ENCODE data around the gene TMTC2. TPM values are rescaled to one million over a fixed set of nuclear protein-coding genes. Genes with fewer than 3 reads are reported as not detected.
A peak's percentile ranks its signal among the peaks of the same experiment; 100 is the strongest.

TMTC2 gene
- total and polyA plus RNA-seq, 2 donors = 18.1 to 95.3 TPM

DNA sequence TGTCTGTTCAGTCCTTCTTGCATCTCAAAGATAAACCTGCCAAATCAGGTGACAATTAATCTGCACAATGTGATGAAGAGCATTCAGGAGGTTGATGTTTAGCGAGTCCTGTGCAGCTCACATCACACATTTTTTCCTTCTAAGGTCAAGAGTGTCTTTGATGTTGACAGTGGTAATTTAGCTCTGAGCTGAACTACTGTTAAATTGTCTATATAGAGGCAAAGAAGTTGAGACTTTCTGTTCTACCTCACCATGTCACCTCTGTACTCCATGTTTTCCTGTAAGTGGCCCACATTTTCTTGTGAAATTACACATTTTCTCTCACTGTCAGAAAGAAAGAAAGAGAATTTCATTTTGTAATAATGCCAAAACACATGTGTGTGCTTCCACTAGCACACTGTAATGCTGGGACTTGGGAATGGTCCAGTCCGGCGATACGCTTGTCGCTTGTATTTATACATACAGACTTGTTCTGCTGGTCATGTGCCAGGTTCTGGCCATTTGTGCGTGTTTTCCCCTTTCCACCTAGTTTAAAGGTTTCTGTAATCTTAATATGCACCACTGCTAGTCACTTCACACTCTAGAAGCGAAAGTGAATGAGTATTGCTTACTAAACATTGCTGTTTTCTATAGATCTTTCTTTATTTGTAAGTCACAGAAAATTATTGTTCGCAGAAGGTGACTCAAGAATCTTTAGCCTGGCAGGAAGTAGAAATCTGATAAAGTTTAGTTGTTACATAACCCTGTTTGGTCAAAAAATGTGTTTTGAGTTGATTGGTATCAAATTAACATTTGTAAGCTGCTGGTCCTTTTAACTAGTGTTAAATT lies 328.9 kb downstream of the TMTC2 start:
- Histone ChIP-seq H3K4me1 (ENCODE audit: insufficient read depth) (no peaks in the 10 kb centered on the region), H3K4me3 (ENCODE audit: low read depth, low read length) (peak overlapping the region; percentile 48), H3K36me3 (ENCODE audit: insufficient read depth) (no peaks in the 10 kb centered on the region), H3K27ac (ENCODE audit: low read depth) (peak overlapping the region; percentile 73)
- WGBS = 25% methylated on average over 8 of the region's 8 CpGs
- DNase-seq (ENCODE audit: extremely low spot score) = no peak

GRCh38 chr12:83016218-83016835 lies 329.6 kb downstream of the TMTC2 start:
- no peak for DNase-seq (ENCODE audit: extremely low spot score)
- WGBS = 23% methylated on average over 1 of the region's 1 CpG
- peak overlapping the region; percentile 50 for H3K27ac ChIP-seq (ENCODE audit: low read depth)

DNA sequence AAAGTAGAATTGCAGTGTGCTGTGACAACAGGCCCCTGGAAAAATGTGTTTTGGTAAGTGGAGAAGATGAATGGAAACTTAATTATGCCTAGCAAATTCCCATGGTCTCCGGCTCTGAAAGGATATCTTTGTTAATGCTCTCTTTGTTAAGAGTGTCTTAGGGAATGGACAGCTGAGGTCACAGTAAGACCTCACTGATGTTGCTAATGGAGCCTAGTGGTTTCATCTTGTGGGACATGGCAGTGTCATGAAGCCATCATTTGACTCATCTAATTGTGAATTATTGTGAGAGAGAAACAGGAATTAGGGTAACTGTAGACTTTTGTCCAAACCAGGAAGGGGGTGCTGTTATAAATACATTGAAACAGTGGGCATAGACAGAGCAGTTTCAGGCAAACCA lies 330.3 kb downstream of the TMTC2 start:
- no peak overlapping the region for H3K4me3 ChIP-seq (ENCODE audit: low read depth, low read length)
- H3K4me1 ChIP-seq (ENCODE audit: insufficient read depth) = no peaks in the 10 kb centered on the region
- peak overlapping the region; percentile 66 for H3K27ac ChIP-seq (ENCODE audit: low read depth)
- H3K36me3 ChIP-seq (ENCODE audit: insufficient read depth) = no peaks in the 10 kb centered on the region
- 1% methylated on average over 1 of the region's 1 CpG for WGBS
- no peak for DNase-seq (ENCODE audit: extremely low spot score)

More at GRCh38 chr12:83016218-83016835, 329.6 kb downstream of the TMTC2 start:
- Histone ChIP-seq H3K4me1 (ENCODE audit: insufficient read depth) (no peaks in the 10 kb centered on the region), H3K36me3 (ENCODE audit: insufficient read depth) (no peaks in the 10 kb centered on the region), H3K4me3 (ENCODE audit: low read depth, low read length) (no peak overlapping the region)

GRCh38 chr12:83018088-83018487 lies 331.4 kb downstream of the TMTC2 start:
- DNase-seq (ENCODE audit: extremely low spot score) = no peak
- no peak overlapping the region for H3K4me3 ChIP-seq (ENCODE audit: low read depth, low read length)
- 42% methylated on average over 4 of the region's 4 CpGs for WGBS
- no peaks in the 10 kb centered on the region for H3K4me1 ChIP-seq (ENCODE audit: insufficient read depth)
- no peaks in the 10 kb centered on the region for H3K36me3 ChIP-seq (ENCODE audit: insufficient read depth)
- no peak overlapping the region for H3K27ac ChIP-seq (ENCODE audit: low read depth)

DNA sequence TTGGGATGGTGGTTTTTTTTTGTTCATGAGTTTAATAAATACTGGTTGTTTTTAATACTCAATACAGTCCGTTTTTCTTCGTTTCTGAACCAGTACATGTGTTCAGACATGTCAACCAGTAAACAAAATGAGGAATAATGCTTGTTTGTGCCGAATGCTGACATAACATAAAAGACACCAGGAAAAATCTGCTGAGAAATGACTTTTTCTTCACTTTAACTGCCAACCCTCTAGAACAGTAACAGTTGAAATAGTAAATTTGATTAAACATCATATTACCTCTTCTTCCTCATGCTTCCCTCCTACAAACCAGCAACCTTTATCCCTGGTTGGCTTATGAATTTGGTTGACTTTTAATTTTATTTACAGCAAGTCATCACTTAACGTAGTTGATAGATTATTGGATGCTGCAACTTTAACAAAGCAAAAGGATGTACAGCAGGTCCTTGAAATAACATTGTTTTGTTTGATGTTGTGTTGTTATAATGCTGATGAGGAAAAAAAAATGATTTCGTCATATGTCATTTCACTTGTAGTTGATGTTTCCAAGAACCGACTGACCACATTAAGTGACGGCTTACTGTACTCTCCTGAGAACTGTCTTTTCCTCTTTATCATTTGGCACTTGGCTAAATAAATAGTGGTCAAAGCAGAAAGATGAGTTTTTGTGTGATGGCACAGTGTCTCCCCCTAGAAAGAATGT lies 340.5 kb downstream of the TMTC2 start:
- Histone ChIP-seq H3K4me3 (ENCODE audit: low read depth, low read length) (no peak overlapping the region), H3K4me1 (ENCODE audit: insufficient read depth) (no peaks in the 10 kb centered on the region), H3K36me3 (ENCODE audit: insufficient read depth) (no peaks in the 10 kb centered on the region), H3K27ac (ENCODE audit: low read depth) (no peak overlapping the region)
- DNase-seq (ENCODE audit: extremely low spot score) = no peak
- WGBS = 75% methylated on average over 7 of the region's 7 CpGs

- Histone ChIP-seq H3K27ac (ENCODE audit: low read depth) (no peak overlapping the region), H3K36me3 (ENCODE audit: insufficient read depth) (no peaks in the 10 kb centered on the region), H3K4me3 (ENCODE audit: low read depth, low read length) (no peak overlapping the region), H3K4me1 (ENCODE audit: insufficient read depth) (no peaks in the 10 kb centered on the region)
- 31% methylated on average over 2 of the region's 2 CpGs for WGBS
- no peak for DNase-seq (ENCODE audit: extremely low spot score)
Measured at GRCh38 chr12:83031196-83031595, 344.5 kb downstream of the TMTC2 start.

GRCh38 chr12:83036847-83037246 lies 350.1 kb downstream of the TMTC2 start:
- Histone ChIP-seq H3K4me1 (ENCODE audit: insufficient read depth) (peaks cover 2% of the 10 kb centered on the region), H3K4me3 (ENCODE audit: low read depth, low read length) (no peak overlapping the region), H3K36me3 (ENCODE audit: insufficient read depth) (no peaks in the 10 kb centered on the region), H3K27ac (ENCODE audit: low read depth) (no peak overlapping the region)
- WGBS = 84% methylated on average over 1 of the region's 1 CpG
- no peak for DNase-seq (ENCODE audit: extremely low spot score)

DNA sequence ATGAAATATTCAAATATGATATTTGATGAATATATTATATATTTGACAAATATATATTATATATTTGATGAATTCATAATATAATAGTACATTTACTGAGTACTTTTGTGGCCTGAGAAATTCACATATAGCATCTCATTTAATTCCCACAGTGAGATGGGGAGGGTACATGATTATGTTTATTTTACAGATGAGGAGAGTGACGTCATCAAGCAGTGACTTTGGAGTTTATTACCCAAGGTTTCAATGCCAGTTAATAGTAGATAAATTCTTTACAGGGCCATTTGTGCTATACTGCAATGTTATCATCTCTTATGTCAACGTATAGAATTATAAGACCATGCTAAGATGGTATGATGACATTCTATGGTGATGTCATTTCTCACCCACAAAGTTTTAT lies 352.7 kb downstream of the TMTC2 start:
- no peak for DNase-seq (ENCODE audit: extremely low spot score)
- H3K4me3 ChIP-seq (ENCODE audit: low read depth, low read length) = no peak overlapping the region
- WGBS = 72% methylated on average over 2 of the region's 2 CpGs
- H3K27ac ChIP-seq (ENCODE audit: low read depth) = no peak overlapping the region
- H3K36me3 ChIP-seq (ENCODE audit: insufficient read depth) = no peaks in the 10 kb centered on the region
- peaks cover 2% of the 10 kb centered on the region for H3K4me1 ChIP-seq (ENCODE audit: insufficient read depth)

GRCh38 chr12:83040339-83040738 lies 353.6 kb downstream of the TMTC2 start:
- no peak for DNase-seq (ENCODE audit: extremely low spot score)
- no peak overlapping the region for H3K27ac ChIP-seq (ENCODE audit: low read depth)
- no peak overlapping the region for H3K4me3 ChIP-seq (ENCODE audit: low read depth, low read length)
- 84% methylated on average over 4 of the region's 4 CpGs for WGBS
- no peaks in the 10 kb centered on the region for H3K36me3 ChIP-seq (ENCODE audit: insufficient read depth)
- H3K4me1 ChIP-seq (ENCODE audit: insufficient read depth) = peaks cover 2% of the 10 kb centered on the region

GRCh38 chr12:83040991-83041390 lies 354.3 kb downstream of the TMTC2 start:
- Histone ChIP-seq H3K36me3 (ENCODE audit: insufficient read depth) (no peaks in the 10 kb centered on the region), H3K4me1 (ENCODE audit: insufficient read depth) (peaks cover 2% of the 10 kb centered on the region), H3K4me3 (ENCODE audit: low read depth, low read length) (no peak overlapping the region), H3K27ac (ENCODE audit: low read depth) (no peak overlapping the region)
- WGBS = 97% methylated on average over 2 of the region's 2 CpGs
- no peak for DNase-seq (ENCODE audit: extremely low spot score)

DNA sequence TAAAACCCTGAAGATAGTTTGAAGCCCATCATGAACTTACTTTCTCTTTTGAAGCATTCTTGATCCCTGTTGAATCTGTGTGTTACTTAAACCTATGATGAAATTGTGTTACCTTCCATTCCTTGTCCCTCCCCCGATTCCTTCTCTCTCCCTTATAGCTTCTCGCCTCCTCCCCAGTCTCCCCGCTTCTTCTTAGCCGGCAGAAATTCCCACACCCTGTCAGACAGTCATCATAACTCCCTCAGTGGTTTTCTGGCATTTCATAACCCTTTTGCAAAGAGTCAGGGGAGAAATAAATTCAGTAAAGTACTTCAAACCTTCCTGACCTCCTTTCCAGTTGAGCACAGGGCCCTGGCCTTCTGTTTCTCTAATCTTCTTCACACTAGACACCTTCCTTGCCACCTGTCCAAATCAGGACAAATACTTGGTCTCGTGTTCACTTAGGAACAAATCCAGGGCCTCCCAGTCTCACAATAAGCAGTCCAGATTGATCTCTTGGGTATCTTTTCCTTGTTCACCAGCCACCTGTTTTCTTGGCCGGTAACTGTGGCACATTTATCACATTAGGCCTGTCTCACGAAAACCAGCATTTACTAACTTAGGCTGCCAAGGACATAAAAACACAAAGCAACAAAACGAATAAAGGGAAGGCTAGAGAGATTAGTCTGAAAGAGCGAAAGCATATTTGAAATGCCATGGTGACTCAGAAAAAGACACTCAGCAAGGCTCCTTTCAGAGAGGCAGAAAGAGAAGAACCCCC lies 355.9 kb downstream of the TMTC2 start:
- DNase-seq (ENCODE audit: extremely low spot score) = no peak
- Histone ChIP-seq H3K36me3 (ENCODE audit: insufficient read depth) (no peaks in the 10 kb centered on the region), H3K4me3 (ENCODE audit: low read depth, low read length) (no peak overlapping the region), H3K4me1 (ENCODE audit: insufficient read depth) (peaks cover 2% of the 10 kb centered on the region), H3K27ac (ENCODE audit: low read depth) (no peak overlapping the region)
- WGBS = 43% methylated on average over 9 of the region's 9 CpGs

DNA sequence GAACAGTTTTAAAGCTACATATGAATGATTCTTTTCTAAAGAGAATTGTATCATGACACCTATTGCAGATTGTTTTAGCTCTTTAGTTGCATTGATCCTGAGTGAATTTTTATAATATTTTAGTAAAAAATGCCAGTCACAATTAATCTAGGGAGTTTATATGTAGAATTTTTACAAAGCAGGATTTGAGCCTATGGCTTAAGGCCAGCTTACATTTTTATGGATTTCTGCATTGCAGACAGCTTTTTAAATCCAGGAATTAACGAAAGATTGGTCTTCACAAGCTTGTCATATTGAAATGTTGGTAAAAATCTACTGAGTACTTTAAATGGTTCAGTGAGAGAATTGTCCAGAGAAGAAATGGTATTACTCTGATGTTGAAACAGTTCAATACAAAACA lies 358.0 kb downstream of the TMTC2 start:
- Histone ChIP-seq H3K27ac (ENCODE audit: low read depth) (no peak overlapping the region), H3K4me3 (ENCODE audit: low read depth, low read length) (no peak overlapping the region), H3K36me3 (ENCODE audit: insufficient read depth) (no peaks in the 10 kb centered on the region), H3K4me1 (ENCODE audit: insufficient read depth) (peaks cover 2% of the 10 kb centered on the region)
- WGBS = 54% methylated on average over 1 of the region's 1 CpG
- no peak for DNase-seq (ENCODE audit: extremely low spot score)

DNA sequence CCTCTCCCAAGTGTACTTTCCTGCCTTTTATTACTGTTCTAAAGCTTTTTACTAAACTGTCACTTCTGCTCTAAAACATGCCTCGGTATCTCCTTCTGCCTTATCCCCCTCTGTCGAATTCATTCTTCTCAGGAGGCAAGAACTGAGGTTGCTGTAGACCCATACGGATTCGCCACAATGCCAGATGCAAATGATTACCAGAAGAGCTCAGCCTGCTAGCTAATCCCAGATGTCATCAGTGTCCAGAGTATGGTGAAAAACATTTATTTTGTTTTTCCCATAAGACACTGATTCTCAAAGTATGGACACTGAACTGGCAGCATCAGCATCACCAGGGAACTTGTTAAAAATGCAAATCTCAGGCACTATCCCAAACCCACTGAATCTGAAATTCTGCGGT lies 359.3 kb downstream of the TMTC2 start:
- no peak for DNase-seq (ENCODE audit: extremely low spot score)
- no peak overlapping the region for H3K27ac ChIP-seq (ENCODE audit: low read depth)
- no peaks in the 10 kb centered on the region for H3K4me1 ChIP-seq (ENCODE audit: insufficient read depth)
- 82% methylated on average over 5 of the region's 5 CpGs for WGBS
- no peak overlapping the region for H3K4me3 ChIP-seq (ENCODE audit: low read depth, low read length)
- no peaks in the 10 kb centered on the region for H3K36me3 ChIP-seq (ENCODE audit: insufficient read depth)
